ENCODE data around the gene TMEM45B.
A peak's percentile ranks its signal among the peaks of the same experiment; 100 is the strongest.
"Not testable (repeated sequence)": the region's sequence is repeated elsewhere in the genome, so short reads cannot be mapped to it uniquely, and the experiment has no call there.

TMEM45B gene

DNA sequence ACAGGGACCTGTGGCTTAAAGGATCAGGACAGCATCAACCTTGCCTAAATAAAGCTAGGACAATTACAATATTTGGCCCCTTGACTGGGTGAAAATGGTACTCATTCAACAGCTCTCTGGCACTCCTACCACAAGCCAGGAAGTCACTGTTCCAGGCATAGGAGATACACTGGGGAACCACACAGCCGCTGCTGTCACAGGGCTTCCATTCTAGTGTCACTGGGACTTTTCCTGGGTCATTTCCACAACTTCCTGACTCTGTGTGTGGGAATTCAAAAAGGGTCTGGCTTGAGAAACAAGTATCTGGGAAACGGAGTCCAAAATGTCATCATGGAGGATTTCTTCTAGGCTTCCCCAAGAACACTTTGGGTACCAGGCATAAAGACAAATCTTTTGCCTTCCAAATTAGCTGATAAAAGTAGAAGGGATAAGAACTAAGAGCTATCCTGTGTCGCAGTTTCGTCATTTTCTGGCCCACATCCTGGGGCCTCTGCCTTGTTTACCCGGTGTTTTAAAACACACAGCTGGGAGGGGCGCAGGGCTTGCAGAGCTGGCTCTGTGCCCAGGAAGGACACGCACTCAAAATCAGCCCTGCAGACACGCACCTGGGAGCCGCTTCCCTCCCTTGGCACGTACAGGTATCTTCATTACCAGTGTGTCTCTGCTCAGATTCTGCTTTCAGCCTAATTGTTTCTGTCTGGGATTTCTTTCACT lies 38.0 kb downstream of the TMEM45B start:
- peak; percentile 35 to 52 for DNase-seq

GRCh38 chr11:129854232-129854805 lies 38.7 kb downstream of the TMEM45B start:
- no peak for DNase-seq

- DNase-seq = no peak
Observed at GRCh38 chr11:129855086-129855485, 39.4 kb downstream of the TMEM45B start.

DNA sequence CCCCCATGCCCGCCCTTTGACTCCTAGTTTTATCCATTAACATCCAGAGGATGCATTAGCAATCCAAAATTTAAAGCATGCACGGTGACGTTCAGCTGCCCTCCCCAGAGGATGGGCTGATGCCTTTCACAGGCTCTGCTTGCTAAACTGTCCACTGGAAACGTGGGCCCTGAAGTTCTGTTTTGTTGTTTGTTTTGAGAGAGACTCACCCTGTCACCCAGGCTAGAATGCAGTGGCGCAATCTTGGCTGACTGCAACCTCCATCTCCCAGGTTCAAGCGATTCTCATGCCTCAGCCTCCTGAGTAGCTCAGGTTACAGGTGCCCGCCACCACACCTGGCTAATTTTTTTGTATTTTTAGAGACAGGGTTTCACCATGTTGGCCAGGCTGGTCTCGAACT lies 40.4 kb downstream of the TMEM45B start:
- no peak for DNase-seq

- no peak for DNase-seq
Observed at GRCh38 chr11:129861702-129862522, 46.3 kb downstream of the TMEM45B start.

DNA sequence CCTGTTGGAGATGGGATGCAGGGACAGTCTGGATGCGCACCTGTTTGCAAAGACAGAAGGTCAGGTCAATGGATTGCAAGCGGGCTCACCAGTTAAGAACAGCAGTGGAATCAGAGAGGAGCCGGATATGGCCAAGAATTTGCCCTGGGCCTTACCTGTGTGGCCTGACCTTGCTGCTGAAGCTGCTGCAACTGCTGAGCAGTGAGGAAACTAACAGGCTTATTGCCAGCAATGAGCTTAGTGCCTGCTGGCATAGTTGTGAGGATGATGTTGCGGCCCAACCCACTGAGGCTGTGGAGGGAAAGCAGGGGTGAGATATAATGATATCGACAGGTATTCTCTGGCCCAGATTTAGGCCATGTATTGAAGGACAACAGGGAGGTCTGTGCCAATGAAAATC lies 49.2 kb downstream of the TMEM45B start:
- DNase-seq = no peak

DNA sequence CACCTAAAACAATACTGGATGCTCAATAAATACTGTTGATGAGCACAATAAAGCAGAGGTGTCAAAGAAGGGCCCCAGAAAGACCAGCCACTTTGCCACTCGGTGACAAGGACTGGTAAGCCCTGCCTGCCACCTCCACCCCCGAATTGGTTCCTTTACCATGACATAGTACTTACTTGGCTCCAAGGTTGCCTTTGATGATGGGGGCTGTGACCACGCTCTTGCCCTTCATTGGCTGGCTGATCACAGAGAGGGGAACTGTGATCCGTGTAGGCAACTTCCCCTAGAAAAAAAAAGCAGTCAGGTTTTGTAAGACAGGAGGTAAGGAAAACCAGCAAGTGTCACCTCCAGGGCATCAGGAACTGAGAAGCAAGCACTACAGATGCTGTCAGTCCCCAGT lies 50.1 kb downstream of the TMEM45B start:
- DNase-seq = no peak

DNA sequence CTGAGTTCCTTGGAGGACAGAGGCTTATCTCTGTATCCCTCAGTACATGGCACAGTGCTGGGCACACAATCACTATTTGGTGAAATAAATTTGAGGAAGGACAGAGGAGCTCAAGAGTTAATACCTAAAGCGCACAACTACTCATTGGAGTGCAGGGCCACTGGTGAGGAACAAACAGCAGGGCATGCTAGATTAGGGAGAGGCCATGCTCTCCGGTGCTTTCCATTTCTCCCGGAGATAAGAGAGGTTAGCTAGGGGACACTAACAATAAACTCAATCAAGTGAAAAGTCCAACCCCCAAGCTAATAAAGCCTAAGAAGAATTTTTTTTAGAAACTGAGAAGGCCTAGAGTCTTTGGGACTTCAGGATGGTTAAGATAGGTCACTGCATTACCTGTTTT lies 50.7 kb downstream of the TMEM45B start:
- no peak for DNase-seq

DNA sequence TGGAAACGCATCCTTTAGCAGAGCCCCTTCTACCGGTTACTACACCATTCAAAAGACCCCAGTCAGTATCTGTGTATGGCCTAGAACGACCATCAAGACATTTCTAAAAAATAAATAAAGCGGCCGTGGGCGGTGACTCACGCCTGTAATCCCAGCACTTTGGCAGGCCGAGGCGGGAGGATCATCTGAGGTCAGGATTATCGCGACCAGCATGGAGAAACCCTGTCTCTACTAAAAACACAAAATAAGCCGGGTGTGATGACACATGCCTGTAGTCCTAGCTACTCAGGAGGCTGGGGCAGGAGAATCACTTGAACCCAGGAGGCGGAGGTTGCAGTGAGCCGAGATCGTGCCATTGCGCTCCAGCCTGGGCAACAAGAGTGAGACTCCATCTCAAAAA lies 53.0 kb downstream of the TMEM45B start:
- DNase-seq = not testable (repeated sequence)

DNA sequence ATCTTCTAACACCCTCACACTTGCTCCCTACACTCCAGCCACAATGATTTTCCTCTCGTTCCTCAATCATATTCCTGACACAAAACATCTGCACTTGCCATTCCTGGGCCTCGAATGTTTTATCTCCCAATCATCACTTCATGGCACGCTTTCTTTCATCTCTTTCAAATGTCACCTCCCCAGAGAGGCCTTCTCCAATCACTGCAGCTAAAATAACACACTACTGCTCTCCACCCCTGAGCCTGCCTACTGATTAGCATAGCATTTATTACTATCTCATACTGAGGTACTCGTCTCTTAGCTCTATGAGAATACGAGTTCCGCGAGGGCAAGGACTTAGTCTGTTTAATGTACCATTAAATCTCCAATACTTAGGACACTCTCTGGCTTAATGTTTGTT lies 56.3 kb downstream of the TMEM45B start:
- DNase-seq = no peak

DNA sequence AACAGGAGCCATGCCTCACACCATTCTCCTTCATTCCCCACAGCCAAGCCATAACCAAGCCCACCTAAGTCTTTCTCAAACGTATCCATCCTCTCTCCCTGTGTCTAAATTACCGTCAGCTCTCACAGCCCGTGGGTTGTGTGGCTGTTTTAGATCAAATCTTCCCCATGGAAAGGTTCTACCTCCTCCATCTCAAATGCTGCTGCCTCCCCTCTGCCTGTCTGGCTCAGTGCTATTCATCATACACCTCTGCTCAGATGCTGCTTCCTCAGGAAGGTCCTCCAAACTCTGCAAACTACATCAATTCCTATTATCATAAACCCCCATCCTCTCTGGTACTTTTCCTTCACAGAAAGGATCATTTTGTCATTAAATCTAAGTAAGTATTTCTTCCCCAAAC lies 64.7 kb downstream of the TMEM45B start:
- no peak for DNase-seq

DNA sequence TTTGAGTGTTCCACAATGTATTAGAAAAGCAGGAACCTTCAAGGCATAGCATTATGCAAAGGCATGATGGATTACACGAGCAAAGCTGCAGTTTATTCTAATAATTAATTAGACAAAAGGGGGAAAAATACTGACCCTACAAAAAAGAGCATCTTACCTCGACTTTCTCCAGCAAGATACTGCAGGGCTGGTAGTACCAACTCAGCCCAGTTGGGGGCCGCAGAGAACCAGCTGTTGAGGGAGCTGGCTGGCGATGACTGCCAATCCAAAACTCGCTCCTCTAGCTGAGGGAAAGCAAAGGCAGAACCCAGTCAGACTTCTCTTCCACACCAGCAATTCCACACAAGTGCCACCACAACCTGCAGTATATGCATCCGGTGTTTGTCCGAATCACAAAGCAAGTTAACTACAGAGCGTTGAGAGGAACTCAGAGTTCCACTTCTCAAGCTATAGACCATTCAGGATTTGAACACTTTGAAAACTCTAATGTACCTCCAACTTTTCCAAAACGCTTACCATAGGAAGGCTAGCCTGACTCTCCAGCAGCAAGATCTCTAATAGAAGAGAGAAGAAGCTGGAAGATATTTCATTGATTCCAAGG lies 66.0 kb downstream of the TMEM45B start:
- DNase-seq = peak; percentile 9 to 48

GRCh38 chr11:129884581-129884980 lies 68.9 kb downstream of the TMEM45B start:
- no peak for DNase-seq

DNA sequence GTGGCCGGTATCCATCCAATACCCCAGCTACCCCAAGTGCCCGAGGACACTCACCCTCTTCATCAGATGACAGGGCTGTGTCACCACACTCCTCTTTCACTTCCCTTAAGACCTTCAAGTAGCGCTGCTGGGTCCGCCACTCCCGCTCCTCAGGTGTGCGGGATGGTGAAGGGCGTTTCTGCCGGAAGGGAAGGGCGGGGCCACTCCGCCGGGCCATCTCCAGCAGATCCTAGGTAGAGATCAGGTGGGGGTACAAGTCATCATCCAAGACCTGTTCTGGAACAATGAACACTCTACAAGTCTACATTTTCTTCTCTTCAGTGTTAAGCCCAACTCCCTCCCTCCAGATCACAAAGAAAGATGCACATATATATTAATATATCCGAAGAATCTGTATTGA lies 69.7 kb downstream of the TMEM45B start:
- no peak for DNase-seq

- peak; percentile 15 to 22 for DNase-seq
Observed at GRCh38 chr11:129888451-129888850, 72.8 kb downstream of the TMEM45B start.

DNA sequence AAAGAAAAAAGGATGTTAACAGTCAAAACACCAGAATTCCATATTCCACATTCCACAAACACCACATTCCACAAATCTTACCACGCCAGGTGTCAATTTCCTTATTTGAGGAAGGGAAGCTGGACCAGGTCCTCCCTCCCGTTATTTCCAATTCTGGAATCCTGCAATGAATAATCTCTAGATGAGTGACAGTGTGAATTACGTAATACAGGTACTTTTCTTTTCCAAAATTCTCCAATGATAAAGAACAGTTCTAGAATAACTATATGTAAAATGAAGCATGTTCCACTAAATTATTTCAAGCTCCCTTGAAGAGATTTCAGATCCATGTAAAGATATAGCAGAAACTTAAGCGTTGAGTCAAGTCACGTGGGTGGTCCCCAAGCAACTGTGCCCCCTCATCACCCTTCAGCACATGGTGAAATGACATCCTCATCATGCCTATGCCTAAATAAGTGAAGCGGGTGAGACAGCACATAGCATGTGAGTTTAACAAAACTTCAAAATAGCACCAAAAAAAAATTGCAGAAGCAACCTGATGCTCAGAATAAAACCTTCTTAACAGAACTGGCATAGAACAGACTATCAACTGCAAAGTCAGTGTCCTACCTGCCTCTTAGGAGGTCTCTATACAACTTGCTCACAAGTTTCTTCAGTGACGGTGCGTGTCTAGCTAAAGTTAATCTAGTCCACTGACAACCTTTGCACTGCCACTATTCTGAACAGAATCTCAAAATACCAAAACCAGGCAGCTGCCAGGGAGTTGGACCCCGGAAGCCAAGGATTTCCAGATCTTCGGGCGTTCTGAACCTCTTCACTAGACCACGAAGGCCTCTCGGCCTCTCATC lies 78.9 kb downstream of the TMEM45B start:
- peak in 1 of 2 donors; percentile 8 for DNase-seq

- DNase-seq = peak; percentile 81 to 87
Observed at GRCh38 chr11:129895126-129896041, 79.7 kb downstream of the TMEM45B start, which contains the start of gene NFRKB. TSS of gene NFRKB (minus strand) at chr11:129895578. CDS start at chr11:129892849, 2,729 bp downstream.

- DNase-seq = no peak
Observed at GRCh38 chr11:129896062-129896461, 80.4 kb downstream of the TMEM45B start.

DNA sequence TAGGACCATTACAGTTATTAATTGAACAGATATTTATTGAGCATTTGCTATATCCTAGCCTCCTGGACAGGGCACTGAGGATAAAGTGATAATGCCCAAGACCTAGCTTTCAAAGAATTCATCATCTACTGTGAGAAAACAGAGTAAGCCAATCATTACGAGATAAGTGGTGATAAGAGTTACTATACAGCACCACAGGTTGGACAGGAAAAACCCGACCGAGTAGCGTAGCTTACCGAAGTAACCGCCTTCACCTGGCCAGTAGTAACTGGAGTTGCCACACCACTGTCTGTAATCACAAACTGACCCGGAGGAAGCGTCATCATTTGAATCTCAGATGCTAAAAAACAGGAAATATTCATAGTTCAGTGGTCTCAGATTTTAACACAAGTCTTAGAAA lies 89.8 kb downstream of the TMEM45B start:
- no peak for DNase-seq

Data from activated CD4-positive, alpha-beta T cell treated with anti-CD3 and anti-CD28 coated beads for 4 hours (primary cell).